Panc1 (cell line): ENCODE measurements around the gene SLC25A36. TPM values are rescaled to one million over a fixed set of nuclear protein-coding genes. Genes with fewer than 3 reads are reported as not detected.

ENCODE experiments used
- ATAC-seq: fragments of 200-7000 bp; cut with Tn5 transposase; 2 replicates; pipeline ENCODE4 v1.9.1; 2020; ENCODE audit warnings: mild to moderate bottlenecking, moderate library complexity
- BruUV-seq: library from RNA; stranded (reverse); fragments of 400-500 nt; replicated peaks from 2 replicates; lab custom pipeline; 2021; lab: Mats Ljungman, UMichigan
- CTCF ChIA-PET: fragments of 300-600 bp; sonication (Branson Sonifier 250); formaldehyde crosslinking; loops from one replicate; lab custom pipeline; 2022; ENCODE audit warnings: antibody characterized with exemption; lab: Charles Lee
- POLR2A ChIA-PET: fragments of 300-600 bp; sonication (Branson Sonifier 250); formaldehyde crosslinking; loops from one replicate; lab custom pipeline; 2022; ENCODE audit warnings: antibody characterized with exemption; lab: Charles Lee
- DNase-seq: peaks from one replicate; pipeline ENCODE4 v3.0.0-alpha.2; 2010; ENCODE audit warnings: low read depth, low spot score
- H3K27ac ChIP-seq: 2 replicates; pipeline ENCODE4 v1.5.1; 2011; ENCODE audit warnings: mild to moderate bottlenecking, low read length, inconsistent platforms
- H3K27me3 ChIP-seq: fragments of 200-500 bp; sonication (Bioruptor generic); 2 replicates; pipeline ENCODE4 v1.6.0; 2014; ENCODE audit warnings: low read length, inconsistent platforms; ENCODE audit not compliant: control insufficient read depth, insufficient read depth
- H3K36me3 ChIP-seq: fragments of 200-500 bp; sonication (Bioruptor generic); 2 replicates; pipeline ENCODE4 v1.5.1; 2014; ENCODE audit warnings: inconsistent platforms, mild to moderate bottlenecking, low read length, moderate library complexity; ENCODE audit not compliant: control insufficient read depth, insufficient read depth
- H3K4me1 ChIP-seq: 2 replicates; pipeline ENCODE4 v1.5.1; 2011; ENCODE audit warnings: inconsistent platforms, mild to moderate bottlenecking, low read length, moderate library complexity; ENCODE audit not compliant: control insufficient read depth, insufficient read depth
- H3K4me3 ChIP-seq, 2 experiments: 2 replicates each; pipeline ENCODE4 v1.5.1; 2011 to 2012; ENCODE audit warnings: low read depth in 2 of 2, low read length in 2 of 2, mild to moderate bottlenecking in 2 of 2, inconsistent platforms in 1 of 2, moderate library complexity in 1 of 2
- H3K9me3 ChIP-seq: fragments of 200-500 bp; sonication (Bioruptor generic); 2 replicates; pipeline ENCODE4 v1.5.1; 2014; ENCODE audit warnings: low read depth, mild to moderate bottlenecking, inconsistent platforms, low read length, moderate library complexity; ENCODE audit not compliant: control insufficient read depth, insufficient read depth
- POLR2AphosphoS5 ChIP-seq: IDR thresholded peaks from 2 replicates; pipeline ENCODE4 v1.6.1; 2012; ENCODE audit warnings: mild to moderate bottlenecking, low read depth, low read length, moderate library complexity
- SIN3A ChIP-seq: IDR thresholded peaks from 2 replicates; pipeline ENCODE4 v1.6.1; 2012; ENCODE audit warnings: low read depth, mild to moderate bottlenecking, low read length, moderate library complexity, borderline replicate concordance; ENCODE audit not compliant: insufficient read depth
- TCF7L2 ChIP-seq: IDR thresholded peaks from 2 replicates; pipeline ENCODE4 v1.6.1; 2011; ENCODE audit warnings: mild to moderate bottlenecking, low read depth, low read length, inconsistent platforms
- in situ Hi-C: cut with HindIII; loops from 2 replicates; pipeline ENCODE4 v1.10.0; 2016; ENCODE audit warnings: low sequenced_read_pairs, low pct_unique_long_range_greater_than_20kb
- intact Hi-C: fragments of 100-400 bp; cut with micrococcal nuclease; formaldehyde crosslinking; loops from one replicate; pipeline ENCODE4 v1.10.0; 2022; ENCODE audit not compliant: unreplicated experiment
- total RNA-seq: library from RNA; stranded (reverse); gene quantifications from one replicate; pipeline ENCODE4 v1.2.1, GENCODE V29; 2021; ENCODE audit not compliant: unreplicated experiment
- TF ChIP-seq, protein P1 (sequence below): fragments of 450-650 bp; IDR thresholded peaks from 2 replicates; pipeline ENCODE4 v1.5.1; 2017; ENCODE audit warnings: mild to moderate bottlenecking
- TF ChIP-seq, protein P2 (sequence below), 2 experiments: IDR thresholded peaks; 2 replicates each; pipeline ENCODE4 v1.6.1; 2011 to 2012; ENCODE audit warnings: low read depth in 2 of 2, control low read depth in 1 of 2, low read length in 1 of 2, mild to moderate bottlenecking in 1 of 2, moderate library complexity in 1 of 2; ENCODE audit not compliant: insufficient read depth in 1 of 2

The SLC25A36 gene
- total RNA-seq, 1 experiment from 2014 or later, result 69.5 TPM

DNA sequence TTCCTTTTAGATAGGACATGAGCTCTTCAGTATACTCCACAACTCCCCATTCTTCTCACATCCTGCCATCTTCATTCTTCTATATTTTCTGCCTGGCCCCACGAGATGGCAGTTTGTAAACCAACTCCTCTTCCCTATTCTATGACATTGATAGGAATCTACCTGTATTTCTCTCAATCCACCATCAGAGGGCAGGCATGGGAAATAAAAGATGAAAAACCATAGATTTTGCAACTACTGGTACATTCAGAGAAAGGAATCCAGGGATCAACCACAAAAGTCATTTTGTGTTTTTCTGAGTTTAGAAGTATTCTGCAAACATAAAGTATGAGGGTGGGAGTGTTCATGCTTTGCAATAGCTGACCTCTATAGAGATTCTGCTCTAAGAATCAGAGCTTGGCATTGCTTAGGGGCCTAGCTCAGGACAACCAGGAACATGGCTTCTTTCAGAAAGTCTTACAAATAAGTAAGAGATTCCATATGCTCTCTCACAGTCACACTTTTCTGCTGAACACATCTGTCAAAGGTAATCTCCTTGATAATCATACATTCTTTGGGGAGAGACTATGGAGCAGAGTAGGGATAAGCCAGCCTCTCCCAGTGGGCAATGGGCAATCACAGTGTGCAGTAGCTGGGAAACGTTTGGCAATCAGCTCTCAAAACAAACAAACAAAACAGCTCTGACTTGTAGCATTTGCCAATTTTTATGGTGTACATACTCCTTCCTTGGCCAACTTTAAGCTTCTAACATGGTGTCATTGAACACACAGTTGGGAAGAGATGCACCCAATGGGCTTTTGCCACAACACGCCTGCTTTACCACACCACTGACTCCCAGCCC lies 43.1 kb upstream of the SLC25A36 start:
- ChIA-PET CTCF (interaction anchor here (1.1 kb wide), 1 partner anchor 294 kb away, joined by 3 read pairs; no protein-coding TSS in a partner anchor), POLR2A (no interaction called here)
- no TSS peak for BruUV-seq
- peaks cover 5% of the 10 kb centered on the region for H3K27me3 ChIP-seq
- no peak overlapping the region for H3K27ac ChIP-seq
- in situ Hi-C loops (no loop called here), intact Hi-C loops (loop anchor here (1.0 kb wide), 1 partner anchor 294 kb away; no protein-coding TSS in a partner anchor)
- H3K9me3 ChIP-seq, result no peaks in the 10 kb centered on the region
- peak; percentile 80 for ATAC-seq
- H3K36me3 ChIP-seq, result no peaks in the 10 kb centered on the region
- TF ChIP-seq POLR2AphosphoS5 (no peak), SIN3A (no peak)
- TF ChIP-seq, protein P1, sequence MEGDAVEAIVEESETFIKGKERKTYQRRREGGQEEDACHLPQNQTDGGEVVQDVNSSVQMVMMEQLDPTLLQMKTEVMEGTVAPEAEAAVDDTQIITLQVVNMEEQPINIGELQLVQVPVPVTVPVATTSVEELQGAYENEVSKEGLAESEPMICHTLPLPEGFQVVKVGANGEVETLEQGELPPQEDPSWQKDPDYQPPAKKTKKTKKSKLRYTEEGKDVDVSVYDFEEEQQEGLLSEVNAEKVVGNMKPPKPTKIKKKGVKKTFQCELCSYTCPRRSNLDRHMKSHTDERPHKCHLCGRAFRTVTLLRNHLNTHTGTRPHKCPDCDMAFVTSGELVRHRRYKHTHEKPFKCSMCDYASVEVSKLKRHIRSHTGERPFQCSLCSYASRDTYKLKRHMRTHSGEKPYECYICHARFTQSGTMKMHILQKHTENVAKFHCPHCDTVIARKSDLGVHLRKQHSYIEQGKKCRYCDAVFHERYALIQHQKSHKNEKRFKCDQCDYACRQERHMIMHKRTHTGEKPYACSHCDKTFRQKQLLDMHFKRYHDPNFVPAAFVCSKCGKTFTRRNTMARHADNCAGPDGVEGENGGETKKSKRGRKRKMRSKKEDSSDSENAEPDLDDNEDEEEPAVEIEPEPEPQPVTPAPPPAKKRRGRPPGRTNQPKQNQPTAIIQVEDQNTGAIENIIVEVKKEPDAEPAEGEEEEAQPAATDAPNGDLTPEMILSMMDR, result peak; percentile 70
- peak; percentile 28 for DNase-seq
- H3K4me1 ChIP-seq, result no peaks in the 10 kb centered on the region
- H3K4me3 ChIP-seq, result no peak overlapping the region

DNA sequence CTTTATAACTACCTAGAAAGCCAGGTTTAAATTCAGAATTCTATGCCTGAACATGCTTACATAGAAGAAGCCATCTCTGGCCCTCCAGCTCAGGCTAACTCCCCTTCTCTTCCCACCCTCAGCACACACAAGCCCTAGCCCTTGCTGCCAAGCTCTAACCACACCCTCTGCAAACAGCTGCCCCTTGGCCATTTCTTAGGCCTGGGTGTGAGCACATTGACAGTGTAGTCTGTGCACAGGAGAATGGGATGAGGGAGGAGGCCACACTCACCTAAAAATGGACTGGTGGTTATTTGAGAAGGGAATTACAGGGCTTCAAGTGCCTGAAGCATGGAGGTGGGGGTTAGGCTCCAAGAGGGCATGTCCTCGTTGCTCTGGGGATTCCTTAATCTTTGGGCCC lies 42.3 kb upstream of the SLC25A36 start:
- TF ChIP-seq, protein P1, result no peak
- TF ChIP-seq, protein P2, sequence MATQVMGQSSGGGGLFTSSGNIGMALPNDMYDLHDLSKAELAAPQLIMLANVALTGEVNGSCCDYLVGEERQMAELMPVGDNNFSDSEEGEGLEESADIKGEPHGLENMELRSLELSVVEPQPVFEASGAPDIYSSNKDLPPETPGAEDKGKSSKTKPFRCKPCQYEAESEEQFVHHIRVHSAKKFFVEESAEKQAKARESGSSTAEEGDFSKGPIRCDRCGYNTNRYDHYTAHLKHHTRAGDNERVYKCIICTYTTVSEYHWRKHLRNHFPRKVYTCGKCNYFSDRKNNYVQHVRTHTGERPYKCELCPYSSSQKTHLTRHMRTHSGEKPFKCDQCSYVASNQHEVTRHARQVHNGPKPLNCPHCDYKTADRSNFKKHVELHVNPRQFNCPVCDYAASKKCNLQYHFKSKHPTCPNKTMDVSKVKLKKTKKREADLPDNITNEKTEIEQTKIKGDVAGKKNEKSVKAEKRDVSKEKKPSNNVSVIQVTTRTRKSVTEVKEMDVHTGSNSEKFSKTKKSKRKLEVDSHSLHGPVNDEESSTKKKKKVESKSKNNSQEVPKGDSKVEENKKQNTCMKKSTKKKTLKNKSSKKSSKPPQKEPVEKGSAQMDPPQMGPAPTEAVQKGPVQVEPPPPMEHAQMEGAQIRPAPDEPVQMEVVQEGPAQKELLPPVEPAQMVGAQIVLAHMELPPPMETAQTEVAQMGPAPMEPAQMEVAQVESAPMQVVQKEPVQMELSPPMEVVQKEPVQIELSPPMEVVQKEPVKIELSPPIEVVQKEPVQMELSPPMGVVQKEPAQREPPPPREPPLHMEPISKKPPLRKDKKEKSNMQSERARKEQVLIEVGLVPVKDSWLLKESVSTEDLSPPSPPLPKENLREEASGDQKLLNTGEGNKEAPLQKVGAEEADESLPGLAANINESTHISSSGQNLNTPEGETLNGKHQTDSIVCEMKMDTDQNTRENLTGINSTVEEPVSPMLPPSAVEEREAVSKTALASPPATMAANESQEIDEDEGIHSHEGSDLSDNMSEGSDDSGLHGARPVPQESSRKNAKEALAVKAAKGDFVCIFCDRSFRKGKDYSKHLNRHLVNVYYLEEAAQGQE (IDR thresholded peaks at IDR 0.05; ENCODE audit: insufficient read depth in 1 of 2, low read depth in 2 of 2, low read length in 1 of 2), result no peak
- TF ChIP-seq SIN3A, result no peak
- no peak for TF ChIP-seq TCF7L2
- TF ChIP-seq POLR2AphosphoS5, result no peak
- CTCF ChIA-PET, result no interaction called here
- DNase-seq (no peak), ATAC-seq (no peak)
- Histone ChIP-seq H3K9me3 (no peaks in the 10 kb centered on the region), H3K4me1 (no peaks in the 10 kb centered on the region), H3K27me3 (peaks cover under 1% of the 10 kb centered on the region), H3K4me3 (no peak overlapping the region), H3K27ac (no peak overlapping the region), H3K36me3 (no peaks in the 10 kb centered on the region)
- intact Hi-C loops, result no loop called here
- BruUV-seq, result no TSS peak
- in situ Hi-C loops, result no loop called here
- POLR2A ChIA-PET, result no interaction called here
